ENCODE results near the gene STX1B. TPM values are rescaled to one million over a fixed set of nuclear protein-coding genes. Genes with fewer than 3 reads are reported as not detected.

STX1B gene
- total and polyA plus RNA-seq, 9 donors, result 0.34 to 1.5 (median 0.94) TPM

- no peaks in the 10 kb centered on the region for H3K36me3 ChIP-seq
- H3K4me1 ChIP-seq (ENCODE audit: insufficient read depth), result peaks cover 15% of the 10 kb centered on the region
- intact Hi-C loops (cut with DNase I), result no loop called here
- H3K4me3 ChIP-seq, result no peak overlapping the region
- no peaks in the 10 kb centered on the region for H3K9me3 ChIP-seq
- TF ChIP-seq EP300 (IDR thresholded peaks at IDR 0.05) (no peak), CTCF (IDR thresholded peaks at IDR 0.05) (no peak), POLR2A (IDR thresholded peaks at IDR 0.05) (no peak)
- H3K27ac ChIP-seq, result no peak overlapping the region
- H3K27me3 ChIP-seq, result no peaks in the 10 kb centered on the region
- no peak for DNase-seq
- WGBS, 3 donors, result 47 to 65% (median 53%) methylated on average over 9 of the region's 9 CpGs
These were observed 7.5 kb downstream of the STX1B start for GRCh38 chr16:31002862-31003341.

GRCh38 chr16:31002250-31002700, 8.2 kb downstream of the STX1B start:
- 19 to 31% (median 27%) methylated on average over 10 of the region's 10 CpGs for WGBS, 3 donors
- Histone ChIP-seq H3K4me3 (no peak overlapping the region), H3K9me3 (no peaks in the 10 kb centered on the region), H3K27ac (no peak overlapping the region), H3K4me1 (ENCODE audit: insufficient read depth) (peaks cover 20% of the 10 kb centered on the region), H3K27me3 (no peaks in the 10 kb centered on the region), H3K36me3 (no peaks in the 10 kb centered on the region)
- intact Hi-C loops (cut with DNase I), result no loop called here
- TF ChIP-seq POLR2A (IDR thresholded peaks at IDR 0.05) (no peak), EP300 (IDR thresholded peaks at IDR 0.05) (no peak), CTCF (IDR thresholded peaks at IDR 0.05) (no peak)
- no peak for DNase-seq

- 24 to 29% (median 29%) methylated on average over 16 of the region's 16 CpGs for whole genome bisulfite sequencing, 3 donors
These were observed 8.8 kb downstream of the STX1B start for GRCh38 chr16:31001507-31002249.

More at GRCh38 chr16:31001507-31002249, 8.8 kb downstream of the STX1B start:
- Histone ChIP-seq H3K9me3 (no peaks in the 10 kb centered on the region), H3K27ac (no peak overlapping the region), H3K36me3 (no peaks in the 10 kb centered on the region), H3K4me3 (no peak overlapping the region), H3K4me1 (ENCODE audit: insufficient read depth) (peaks cover 22% of the 10 kb centered on the region), H3K27me3 (no peaks in the 10 kb centered on the region)
- no peak for DNase-seq
- TF ChIP-seq CTCF (IDR thresholded peaks at IDR 0.05) (no peak), EP300 (IDR thresholded peaks at IDR 0.05) (no peak), POLR2A (IDR thresholded peaks at IDR 0.05) (no peak)
- intact Hi-C loops (cut with DNase I), result no loop called here

Measured in ovary (tissue), 9 donors.